CD4-positive, alpha-beta T cell treated with Interleukin-17A for 1 hour (primary cell): ENCODE results near the gene GMPPB.
"Not testable (repeated sequence)": the region's sequence is repeated elsewhere in the genome, so short reads cannot be mapped to it uniquely, and the experiment has no call there.

Source experiments
- DNase-seq: peaks from one replicate; pipeline ENCODE4 v3.0.0-alpha.2; 2020

The GMPPB gene

GRCh38 chr3:49712631-49713317 is 11.0 kb downstream of the GMPPB start:
- no peak for DNase-seq

GRCh38 chr3:49712166-49712565 is 11.6 kb downstream of the GMPPB start:
- DNase-seq = no peak

GRCh38 chr3:49711489-49711888 is 12.3 kb downstream of the GMPPB start:
- DNase-seq = no peak

- DNase-seq = no peak
Measured at GRCh38 chr3:49709852-49710251, 13.9 kb downstream of the GMPPB start.

- DNase-seq = no peak
Measured at GRCh38 chr3:49707113-49707480, 16.7 kb downstream of the GMPPB start.

- DNase-seq = no peak
Measured at GRCh38 chr3:49706456-49707112, 17.2 kb downstream of the GMPPB start.

GRCh38 chr3:49705390-49705960 is 18.3 kb downstream of the GMPPB start:
- no peak for DNase-seq

- no peak for DNase-seq
Measured at GRCh38 chr3:49704629-49705028, 19.1 kb downstream of the GMPPB start.

- no peak for DNase-seq
Measured at GRCh38 chr3:49703956-49704355, 19.8 kb downstream of the GMPPB start.

- peak; percentile 76 for DNase-seq
Measured at GRCh38 chr3:49703443-49703927, 20.3 kb downstream of the GMPPB start.

- no peak for DNase-seq
Measured at GRCh38 chr3:49702672-49703071, 21.1 kb downstream of the GMPPB start.

GRCh38 chr3:49701388-49702077 is 22.2 kb downstream of the GMPPB start:
- no peak for DNase-seq

GRCh38 chr3:49700453-49701128 is 23.2 kb downstream of the GMPPB start:
- DNase-seq = no peak

GRCh38 chr3:49700014-49700413 is 23.7 kb downstream of the GMPPB start:
- DNase-seq = no peak

GRCh38 chr3:49699281-49699979 is 24.3 kb downstream of the GMPPB start:
- DNase-seq = no peak

- not testable (repeated sequence) for DNase-seq
Measured at GRCh38 chr3:49695350-49696015, 28.3 kb downstream of the GMPPB start.

GRCh38 chr3:49694409-49695070 is 29.2 kb downstream of the GMPPB start:
- DNase-seq = not testable (repeated sequence)

- not testable (repeated sequence) for DNase-seq
Measured at GRCh38 chr3:49691481-49691880, 32.3 kb downstream of the GMPPB start.

- DNase-seq = not testable (repeated sequence)
Measured at GRCh38 chr3:49690856-49691255, 32.9 kb downstream of the GMPPB start.

- not testable (repeated sequence) for DNase-seq
Measured at GRCh38 chr3:49689908-49690624, 33.7 kb downstream of the GMPPB start.
